Vagina (tissue), 2 donors: ENCODE data around the gene C5AR2. TPM values are rescaled to one million over a fixed set of nuclear protein-coding genes. Genes with fewer than 3 reads are reported as not detected.
"Not testable (repeated sequence)": the region's sequence is repeated elsewhere in the genome, so short reads cannot be mapped to it uniquely, and the experiment has no call there.

Experiments used
- DNase-seq, 2 donors: peaks; one replicate each; pipeline ENCODE4 v3.0.0-alpha.2; 2017; ENCODE audit errors: extremely low spot score in 2 of 2
- H3K27ac ChIP-seq: fragments of 200-600 bp; sonication (generic); one replicate; pipeline ENCODE4 v1.5.1; 2019
- H3K27me3 ChIP-seq: fragments of 200-600 bp; sonication (generic); one replicate; pipeline ENCODE4 v1.5.1; 2019
- H3K36me3 ChIP-seq, 2 donors: fragments of 200-600 bp; sonication (generic); one replicate each; pipeline ENCODE4 v1.5.1; 2017 to 2019
- H3K4me1 ChIP-seq: fragments of 200-600 bp; sonication (generic); one replicate; pipeline ENCODE4 v1.5.1; 2019
- H3K4me3 ChIP-seq, 2 donors: fragments of 200-600 bp; sonication (generic); 1 replicate in 1 of 2; 2 replicates in 1 of 2; pipeline ENCODE4 v1.5.1; 2016 to 2019
- H3K9me3 ChIP-seq: fragments of 200-600 bp; sonication (generic); one replicate; pipeline ENCODE4 v1.5.1; 2019
- POLR2A ChIP-seq, 2 donors: fragments of 450-650 bp; IDR thresholded peaks; one replicate each; pipeline ENCODE4 v1.6.1; 2017; ENCODE audit warnings: antibody characterized with exemption in 2 of 2, mild to moderate bottlenecking in 2 of 2, moderate library complexity in 2 of 2
- POLR2AphosphoS5 ChIP-seq, 2 donors: sonication (generic); formaldehyde crosslinking; IDR thresholded peaks; one replicate each; pipeline ENCODE4 v1.9.0; 2017; ENCODE audit warnings: antibody characterized with exemption in 2 of 2, mild to moderate bottlenecking in 2 of 2, low read depth in 1 of 2; ENCODE audit not compliant: insufficient read depth in 1 of 2
- intact Hi-C: fragments of 100-400 bp; cut with DNase I; formaldehyde crosslinking; loops from one replicate; pipeline ENCODE4 v1.15.1; 2023
- total RNA-seq: library from RNA; depleted of rRNA; stranded (reverse); fragments of >200 nt; gene quantifications from one replicate; pipeline ENCODE4 v1.2.3, GENCODE V29; 2016
- TF ChIP-seq, protein P1 (sequence below), 3 experiments: fragments of 450-650 bp in 2 of 3; fragments of 200-600 bp in 1 of 3; sonication (generic) in 1 of 3; IDR thresholded peaks; one replicate each; pipeline ENCODE4 v1.5.1; 2017 to 2019; ENCODE audit warnings: antibody characterized with exemption in 3 of 3, mild to moderate bottlenecking in 2 of 3, moderate library complexity in 2 of 3

The C5AR2 gene
- total RNA-seq, 1 donor from 2014 or later, result 15.2 TPM

DNA sequence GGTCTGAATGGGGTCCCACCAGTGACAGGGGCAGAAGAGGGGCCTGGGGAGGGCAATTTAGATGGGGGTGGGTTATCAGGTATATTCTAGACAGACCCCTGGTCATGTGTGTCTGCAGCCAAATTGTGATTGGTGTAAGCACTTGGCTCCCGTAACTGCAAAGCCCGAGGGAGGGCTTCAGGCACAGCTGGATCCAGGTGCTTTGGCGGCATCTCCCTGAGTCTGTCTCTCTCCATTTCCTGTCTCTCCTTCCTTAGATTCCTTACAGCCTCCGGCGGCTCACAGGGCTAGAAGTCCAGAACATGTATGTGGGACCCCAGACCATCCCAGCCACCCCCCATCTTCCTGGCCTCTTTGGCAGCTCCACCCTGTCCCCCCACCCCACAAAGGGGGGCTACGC, 48.6 kb downstream of the C5AR2 start:
- intact Hi-C loops, result loop anchor here (10.0 kb wide), 1 partner anchor 76 kb away; the partner anchor contains the start of gene C5AR1
- TF ChIP-seq POLR2A (IDR thresholded peaks at IDR 0.05), result no peak
- TF ChIP-seq, protein P1, sequence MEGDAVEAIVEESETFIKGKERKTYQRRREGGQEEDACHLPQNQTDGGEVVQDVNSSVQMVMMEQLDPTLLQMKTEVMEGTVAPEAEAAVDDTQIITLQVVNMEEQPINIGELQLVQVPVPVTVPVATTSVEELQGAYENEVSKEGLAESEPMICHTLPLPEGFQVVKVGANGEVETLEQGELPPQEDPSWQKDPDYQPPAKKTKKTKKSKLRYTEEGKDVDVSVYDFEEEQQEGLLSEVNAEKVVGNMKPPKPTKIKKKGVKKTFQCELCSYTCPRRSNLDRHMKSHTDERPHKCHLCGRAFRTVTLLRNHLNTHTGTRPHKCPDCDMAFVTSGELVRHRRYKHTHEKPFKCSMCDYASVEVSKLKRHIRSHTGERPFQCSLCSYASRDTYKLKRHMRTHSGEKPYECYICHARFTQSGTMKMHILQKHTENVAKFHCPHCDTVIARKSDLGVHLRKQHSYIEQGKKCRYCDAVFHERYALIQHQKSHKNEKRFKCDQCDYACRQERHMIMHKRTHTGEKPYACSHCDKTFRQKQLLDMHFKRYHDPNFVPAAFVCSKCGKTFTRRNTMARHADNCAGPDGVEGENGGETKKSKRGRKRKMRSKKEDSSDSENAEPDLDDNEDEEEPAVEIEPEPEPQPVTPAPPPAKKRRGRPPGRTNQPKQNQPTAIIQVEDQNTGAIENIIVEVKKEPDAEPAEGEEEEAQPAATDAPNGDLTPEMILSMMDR (IDR thresholded peaks at IDR 0.05), result no peak
- no peak for TF ChIP-seq POLR2AphosphoS5 (IDR thresholded peaks at IDR 0.05; ENCODE audit: insufficient read depth in 1 of 2, low read depth in 1 of 2)
- H3K27ac ChIP-seq, result no peak overlapping the region
- DNase-seq, result no peak
- no peak overlapping the region for H3K4me3 ChIP-seq
- peaks cover 0 to 56% of the 10 kb centered on the region in 2 donors for H3K36me3 ChIP-seq
- H3K9me3 ChIP-seq, result no peaks in the 10 kb centered on the region
- H3K4me1 ChIP-seq, result no peaks in the 10 kb centered on the region
- no peaks in the 10 kb centered on the region for H3K27me3 ChIP-seq

DNA sequence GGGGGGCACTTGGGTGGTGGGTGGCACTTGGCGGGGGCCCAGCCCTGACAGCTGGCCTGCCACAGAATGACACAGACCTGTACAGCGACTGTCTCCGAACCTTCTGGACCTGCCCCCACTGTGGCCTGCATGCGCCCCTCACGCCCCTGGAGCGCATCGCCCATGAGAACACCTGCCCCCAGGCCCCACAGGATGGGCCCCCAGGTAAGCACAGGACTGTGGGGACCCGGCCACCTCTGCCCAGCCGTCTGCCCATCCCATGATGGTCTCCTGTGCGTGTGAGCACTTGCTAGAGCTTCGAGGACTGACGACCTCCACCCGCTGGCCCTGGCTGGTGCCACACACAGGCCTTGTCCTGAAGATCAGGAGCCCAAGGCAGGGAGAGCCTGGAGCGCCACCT, 49.1 kb downstream of the C5AR2 start:
- no peak overlapping the region for H3K27ac ChIP-seq
- intact Hi-C loops, result loop anchor here (10.0 kb wide), 1 partner anchor 76 kb away; the partner anchor contains the start of gene C5AR1
- H3K36me3 ChIP-seq, result peaks cover 0 to 51% of the 10 kb centered on the region in 2 donors

DNA sequence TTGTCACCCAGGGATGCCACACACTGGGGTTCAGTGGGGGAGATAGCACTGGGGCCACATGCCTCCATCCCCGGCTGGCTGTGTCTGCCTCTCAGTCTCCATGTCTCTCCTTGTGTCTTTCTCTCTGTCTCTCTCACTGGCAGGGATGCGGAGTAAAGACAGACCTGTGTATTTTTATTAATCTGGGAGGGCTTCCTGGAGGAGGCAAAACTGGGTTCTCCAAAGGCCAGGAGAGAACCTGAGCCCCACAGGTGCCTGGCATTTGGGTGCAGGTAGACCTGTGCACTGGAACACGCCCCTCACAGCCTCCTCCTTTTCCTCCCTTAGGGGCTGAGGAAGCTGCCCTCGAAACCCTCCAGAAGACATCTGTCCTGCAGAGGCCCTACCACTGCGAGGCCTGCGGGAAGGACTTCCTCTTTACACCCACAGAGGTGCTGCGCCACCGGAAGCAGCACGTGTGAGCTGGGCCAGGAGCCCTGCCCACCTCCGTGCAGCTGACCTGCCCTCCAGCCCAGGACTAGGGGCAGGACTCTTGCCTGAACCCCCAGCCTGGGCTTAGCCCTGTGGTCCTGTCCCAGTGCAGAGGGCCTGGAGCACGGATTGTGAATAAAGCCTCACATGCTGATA, 49.8 kb downstream of the C5AR2 start:
- no peaks in the 10 kb centered on the region for H3K27me3 ChIP-seq
- TF ChIP-seq POLR2AphosphoS5 (IDR thresholded peaks at IDR 0.05; ENCODE audit: insufficient read depth in 1 of 2, low read depth in 1 of 2) (no peak), POLR2A (IDR thresholded peaks at IDR 0.05) (no peak)
- TF ChIP-seq, protein P1 (IDR thresholded peaks at IDR 0.05), result no peak
- H3K4me1 ChIP-seq, result no peaks in the 10 kb centered on the region
- H3K4me3 ChIP-seq, result no peak overlapping the region
- peaks cover 0 to 44% of the 10 kb centered on the region in 2 donors for H3K36me3 ChIP-seq
- DNase-seq, result no peak
- H3K27ac ChIP-seq, result no peak overlapping the region
- intact Hi-C loops, result loop anchor here (10.0 kb wide), 1 partner anchor 77 kb away; the partner anchor contains the start of gene C5AR1
- H3K9me3 ChIP-seq, result no peaks in the 10 kb centered on the region

More for the DNA sequence above, 49.1 kb downstream of the C5AR2 start:
- H3K27me3 ChIP-seq, result no peaks in the 10 kb centered on the region
- no peak overlapping the region for H3K4me3 ChIP-seq
- no peak for TF ChIP-seq POLR2AphosphoS5 (IDR thresholded peaks at IDR 0.05; ENCODE audit: insufficient read depth in 1 of 2, low read depth in 1 of 2)
- TF ChIP-seq, protein P1 (IDR thresholded peaks at IDR 0.05), result no peak
- no peak for TF ChIP-seq POLR2A (IDR thresholded peaks at IDR 0.05)
- DNase-seq, result no peak
- H3K4me1 ChIP-seq, result no peaks in the 10 kb centered on the region
- H3K9me3 ChIP-seq, result no peaks in the 10 kb centered on the region

GRCh38 chr19:47383890-47384289, 51.9 kb downstream of the C5AR2 start:
- peaks cover 0 to 30% of the 10 kb centered on the region in 2 donors for H3K36me3 ChIP-seq
- not testable (repeated sequence) for DNase-seq, H3K27me3 ChIP-seq, H3K4me3 ChIP-seq, H3K9me3 ChIP-seq, H3K4me1 ChIP-seq, H3K27ac ChIP-seq
- intact Hi-C loops, result loop anchor here (10.0 kb wide), 1 partner anchor 79 kb away; the partner anchor contains the start of gene C5AR1

DNA sequence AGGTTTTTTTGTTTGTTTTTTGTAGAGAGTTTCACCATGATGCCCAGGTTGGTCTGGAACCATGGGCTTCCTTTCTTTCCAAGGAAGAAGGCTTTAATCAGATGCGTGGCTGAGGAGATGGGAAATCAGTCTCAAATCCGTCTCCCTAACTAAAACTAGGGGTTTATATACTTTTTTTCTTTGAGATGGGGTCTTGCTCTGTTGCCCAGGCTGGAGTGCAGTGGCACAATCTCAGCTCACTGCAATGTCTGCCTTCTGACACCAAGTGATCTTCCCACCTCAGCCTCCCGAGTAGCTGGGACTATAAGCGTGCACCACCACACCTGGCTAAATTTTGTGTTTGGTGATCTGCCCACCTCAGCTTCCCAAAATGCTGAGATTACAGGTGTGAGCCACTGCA, 52.6 kb downstream of the C5AR2 start:
- peaks cover 0 to 24% of the 10 kb centered on the region in 2 donors for H3K36me3 ChIP-seq
- H3K4me3 ChIP-seq, H3K4me1 ChIP-seq, H3K27me3 ChIP-seq, H3K9me3 ChIP-seq, H3K27ac ChIP-seq, DNase-seq: not testable (repeated sequence)
- intact Hi-C loops, result loop anchor here (10.0 kb wide), 1 partner anchor 80 kb away; the partner anchor contains the start of gene C5AR1

DNA sequence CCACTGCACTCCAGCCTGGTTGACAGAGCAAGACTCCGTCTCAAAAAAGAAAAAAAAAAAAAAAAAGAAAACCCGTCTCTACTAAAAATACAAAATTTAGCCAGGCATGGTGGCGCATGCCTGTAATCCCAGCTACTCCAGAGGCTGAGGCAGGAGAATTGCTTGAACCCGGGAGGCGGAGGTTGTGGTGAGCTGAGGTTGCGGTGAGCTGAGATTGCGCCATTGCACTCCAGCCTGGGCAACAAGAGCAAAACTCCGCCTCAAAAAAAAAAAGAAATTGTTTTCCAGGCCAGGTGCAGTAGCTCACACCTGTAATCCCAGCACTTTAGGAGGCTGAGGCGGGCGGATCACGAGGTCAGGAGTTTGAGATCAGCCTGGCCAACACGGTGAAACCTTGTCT, 54.6 kb downstream of the C5AR2 start:
- not testable (repeated sequence) for H3K27me3 ChIP-seq, H3K4me3 ChIP-seq, H3K4me1 ChIP-seq, H3K36me3 ChIP-seq, H3K27ac ChIP-seq, DNase-seq, H3K9me3 ChIP-seq
- intact Hi-C loops, result loop anchor here (10.0 kb wide), 1 partner anchor 82 kb away; the partner anchor contains the start of gene C5AR1

DNA sequence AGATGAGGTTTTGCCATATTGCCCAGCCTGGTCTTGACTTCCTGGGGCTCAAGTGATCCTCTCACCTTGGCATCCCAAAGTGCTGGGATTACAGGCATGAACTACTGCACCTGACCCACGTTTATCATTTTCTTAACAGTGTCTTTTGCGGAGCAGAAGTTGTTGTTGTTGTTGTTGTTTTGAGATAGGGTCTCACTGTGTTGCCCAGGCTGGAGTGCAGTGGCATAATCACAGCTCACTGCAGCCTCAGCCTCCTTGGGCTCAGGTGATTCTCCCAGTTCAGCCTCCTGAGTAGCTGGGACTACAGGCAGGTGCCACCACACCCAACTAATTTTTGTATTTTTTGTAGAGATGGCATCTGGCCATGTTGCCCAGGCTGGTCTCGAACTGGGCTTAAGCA, 55.6 kb downstream of the C5AR2 start:
- intact Hi-C loops, result loop anchor here (10.0 kb wide), 1 partner anchor 83 kb away; the partner anchor contains the start of gene C5AR1
- DNase-seq, H3K27ac ChIP-seq, H3K36me3 ChIP-seq, H3K4me3 ChIP-seq, H3K27me3 ChIP-seq, H3K4me1 ChIP-seq, H3K9me3 ChIP-seq: not testable (repeated sequence)

DNA sequence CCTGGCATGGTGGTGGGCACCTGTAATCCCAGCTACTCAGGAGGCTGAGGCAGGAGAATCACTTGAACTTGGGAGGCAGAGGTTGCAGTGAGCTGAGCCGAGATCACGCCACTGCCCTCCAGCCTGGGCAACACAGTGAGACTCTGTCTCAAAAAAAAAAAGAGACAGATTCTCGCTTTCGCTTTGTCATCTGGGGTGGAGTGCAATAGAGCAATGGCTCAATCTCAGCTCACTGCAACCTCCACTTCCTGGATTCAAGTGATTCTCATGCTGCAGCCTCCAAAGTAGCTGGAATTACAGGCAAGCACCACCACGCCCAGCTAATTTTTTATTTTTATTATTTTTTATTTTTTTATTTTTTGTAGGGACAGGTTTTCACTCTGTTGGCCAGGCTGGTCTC, 56.7 kb downstream of the C5AR2 start:
- not testable (repeated sequence) for DNase-seq, H3K9me3 ChIP-seq, H3K4me1 ChIP-seq, H3K4me3 ChIP-seq, H3K27ac ChIP-seq, H3K36me3 ChIP-seq, H3K27me3 ChIP-seq
- intact Hi-C loops, result loop anchor here (10.0 kb wide), 1 partner anchor 84 kb away; the partner anchor contains the start of gene C5AR1
